ENCODE results near the gene PCNX2.
"Not testable (repeated sequence)": the region's sequence is repeated elsewhere in the genome, so short reads cannot be mapped to it uniquely, and the experiment has no call there.

Gene PCNX2

GRCh38 chr1:233010146-233010545, 285.4 kb downstream of the PCNX2 start:
- DNase-seq (ENCODE audit: low read depth): no peak

GRCh38 chr1:233006541-233006973, 289.0 kb downstream of the PCNX2 start:
- no peak for DNase-seq (ENCODE audit: low read depth)

DNA sequence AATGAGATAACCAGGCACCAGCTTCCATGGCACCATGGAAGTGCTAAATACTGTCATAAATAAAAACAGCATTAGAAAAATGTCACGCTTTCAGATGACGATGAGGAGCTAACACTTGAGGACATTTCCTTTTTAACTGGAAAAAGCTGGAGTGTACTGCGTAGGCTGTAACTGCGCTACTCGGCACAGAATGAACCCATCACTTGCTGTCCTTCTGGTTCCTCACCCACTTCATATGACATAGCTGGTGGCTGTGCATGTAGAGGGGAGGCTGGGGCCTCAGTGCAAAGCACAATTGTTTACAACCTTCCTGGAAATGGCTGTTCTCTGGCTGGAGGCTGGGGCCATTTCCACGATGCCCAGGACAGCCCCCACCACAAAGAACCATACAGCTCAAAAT, 289.4 kb downstream of the PCNX2 start:
- DNase-seq (ENCODE audit: low read depth): no peak

DNA sequence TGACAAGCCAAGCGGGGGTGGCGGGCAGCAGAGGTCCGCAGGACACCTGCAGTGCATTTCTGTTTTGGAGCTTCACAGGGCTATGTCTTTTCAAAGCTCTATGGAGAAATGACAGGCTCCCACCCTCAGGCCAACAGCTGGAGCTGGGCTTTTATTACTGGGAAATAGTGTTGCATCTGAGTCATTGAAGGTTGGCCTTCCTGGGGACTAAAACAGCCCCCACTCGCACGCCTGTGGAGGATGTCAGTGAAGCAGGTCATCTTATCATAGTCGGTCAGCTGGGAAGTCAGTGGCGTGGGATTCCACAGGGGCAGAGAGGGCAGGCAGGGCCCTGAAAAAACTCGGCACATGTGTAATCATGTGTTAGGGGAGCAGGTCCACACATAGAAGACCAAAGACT, 289.8 kb downstream of the PCNX2 start:
- DNase-seq (ENCODE audit: low read depth): no peak

GRCh38 chr1:233005156-233005555, 290.4 kb downstream of the PCNX2 start:
- no peak for DNase-seq (ENCODE audit: low read depth)

DNA sequence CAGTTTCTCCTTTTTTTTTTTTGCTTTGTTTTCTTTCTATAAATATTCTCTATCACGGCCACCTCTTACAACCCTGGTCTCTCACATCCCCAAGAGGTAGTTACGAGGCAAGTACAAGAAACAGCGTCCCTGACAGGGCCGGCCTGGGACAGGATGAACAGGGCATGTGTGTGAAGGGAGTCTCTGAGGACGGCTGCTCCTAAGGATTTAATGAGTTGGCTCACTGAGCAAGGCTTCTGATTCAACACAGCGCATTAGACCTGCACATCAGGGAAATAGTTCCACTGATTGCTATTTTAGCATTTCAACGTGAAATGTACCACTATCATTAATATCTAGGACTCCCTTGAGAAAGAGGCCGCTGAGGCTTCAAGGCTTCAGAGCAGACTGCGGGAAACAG, 291.1 kb downstream of the PCNX2 start:
- no peak for DNase-seq (ENCODE audit: low read depth)

- not testable (repeated sequence) for DNase-seq (ENCODE audit: low read depth)
Measured at GRCh38 chr1:233003638-233004037, 291.9 kb downstream of the PCNX2 start.

GRCh38 chr1:232999956-233000625, 295.4 kb downstream of the PCNX2 start:
- DNase-seq (ENCODE audit: low read depth): no peak

DNA sequence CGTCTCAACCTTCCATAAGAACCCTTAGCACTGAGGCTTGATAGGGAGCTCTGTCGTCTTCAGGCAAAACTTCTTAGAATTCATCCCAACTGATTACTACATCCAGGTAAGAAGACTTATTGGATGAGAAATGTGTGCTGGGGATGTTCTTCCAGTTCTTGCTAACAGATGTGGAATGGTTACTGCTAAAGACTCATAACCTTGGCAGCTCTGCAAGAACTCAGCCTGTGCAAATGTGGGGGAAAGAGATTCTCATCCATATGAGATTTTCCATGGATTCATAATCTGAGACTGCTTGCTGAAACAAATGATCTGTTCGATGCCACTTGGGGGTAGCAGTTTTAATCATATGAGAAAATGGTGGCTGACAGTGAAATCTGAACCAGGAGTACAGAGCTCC, 296.9 kb downstream of the PCNX2 start:
- DNase-seq (ENCODE audit: low read depth): no peak

GRCh38 chr1:232998138-232998537, 297.4 kb downstream of the PCNX2 start:
- no peak for DNase-seq (ENCODE audit: low read depth)

DNA sequence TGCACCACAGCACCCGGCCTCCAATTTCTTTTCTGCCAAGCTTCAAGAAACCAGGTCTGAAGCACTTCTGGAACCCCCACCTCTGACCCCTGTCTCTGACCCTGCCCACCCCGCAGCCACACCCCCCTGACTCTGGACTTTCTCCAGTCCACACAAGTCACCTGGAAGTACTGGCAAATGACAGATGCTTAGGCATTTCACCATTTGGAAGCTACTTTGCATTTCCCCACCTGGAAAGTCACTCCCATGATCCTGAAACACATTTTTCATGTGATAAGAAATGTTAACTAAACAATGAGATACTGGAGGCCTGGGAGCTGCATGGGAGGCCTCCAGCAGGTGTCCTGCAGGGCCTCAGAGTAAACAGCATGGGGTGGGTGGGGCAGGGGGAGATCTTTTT, 299.4 kb downstream of the PCNX2 start:
- DNase-seq (ENCODE audit: low read depth): no peak

GRCh38 chr1:232995189-232995588, 300.3 kb downstream of the PCNX2 start:
- DNase-seq (ENCODE audit: low read depth): no peak

DNA sequence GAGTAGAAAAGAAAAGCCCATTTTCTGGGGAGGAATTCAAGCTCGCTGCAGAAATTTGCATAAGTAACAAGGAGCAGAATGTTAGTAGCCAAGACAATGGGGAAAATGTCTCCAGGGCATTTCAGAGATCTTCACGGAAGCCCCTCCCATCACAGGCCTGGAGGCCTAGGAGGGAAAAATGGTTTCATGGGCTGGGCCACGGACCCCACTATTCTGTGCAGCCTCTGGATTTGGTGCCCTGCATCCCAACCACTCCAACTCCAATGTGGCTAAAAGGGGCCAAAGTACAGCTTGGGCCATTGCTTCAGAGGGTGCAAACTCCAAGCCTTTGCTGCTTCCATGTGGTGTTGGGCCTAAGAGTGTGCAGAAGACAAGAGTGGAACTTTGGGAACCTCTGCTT, 302.0 kb downstream of the PCNX2 start:
- no peak for DNase-seq (ENCODE audit: low read depth)

DNA sequence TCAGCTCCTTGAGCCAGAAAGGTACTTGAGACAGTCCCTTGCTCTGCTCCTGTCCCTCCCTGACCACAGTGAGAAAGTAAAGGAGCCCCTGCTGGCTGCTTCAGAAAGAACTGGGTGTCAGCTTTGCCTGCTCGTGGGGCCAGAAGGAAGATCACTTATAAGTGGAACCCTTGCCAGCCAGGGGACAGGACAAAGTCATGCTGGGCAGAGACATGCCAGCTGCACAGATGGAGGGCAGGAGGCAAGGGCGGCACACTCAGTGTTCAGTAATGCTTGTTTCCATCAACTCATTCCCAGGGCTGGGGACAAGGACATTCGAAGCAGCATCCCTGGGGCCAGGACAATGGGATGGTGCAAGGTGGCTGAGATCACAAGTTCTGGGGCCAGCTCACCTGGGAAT, 303.3 kb downstream of the PCNX2 start:
- no peak for DNase-seq (ENCODE audit: low read depth)

- DNase-seq (ENCODE audit: low read depth): no peak
Measured at GRCh38 chr1:232991238-232991637, 304.3 kb downstream of the PCNX2 start.

- no peak for DNase-seq (ENCODE audit: low read depth)
Measured at GRCh38 chr1:232990176-232991128, 305.1 kb downstream of the PCNX2 start.

- DNase-seq (ENCODE audit: low read depth): no peak
Measured at GRCh38 chr1:232988572-232989040, 306.9 kb downstream of the PCNX2 start.

DNA sequence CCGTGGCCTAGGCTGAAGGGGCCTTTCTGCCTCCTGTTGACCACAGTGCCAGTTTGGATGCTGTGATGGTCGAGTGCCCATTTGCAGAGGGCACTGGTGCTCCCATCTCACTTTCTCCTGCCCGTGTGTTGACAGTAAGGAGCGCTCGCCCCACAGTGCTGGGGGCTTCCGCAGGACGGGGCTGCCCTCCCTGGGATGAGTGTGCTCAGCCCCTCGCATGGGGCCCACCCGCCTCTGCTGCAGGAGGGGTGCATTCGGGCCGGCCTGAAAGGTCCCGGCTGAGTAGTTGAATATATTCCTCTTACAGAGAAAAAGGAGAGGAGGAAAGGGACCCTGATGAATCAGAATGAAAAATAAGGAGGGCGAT, 307.8 kb downstream of the PCNX2 start:
- DNase-seq (ENCODE audit: low read depth): no peak

- DNase-seq (ENCODE audit: low read depth): no peak
Measured at GRCh38 chr1:232987046-232987773, 308.3 kb downstream of the PCNX2 start.

- DNase-seq (ENCODE audit: low read depth): no peak
Measured at GRCh38 chr1:232986527-232986922, 309.0 kb downstream of the PCNX2 start.

DNA sequence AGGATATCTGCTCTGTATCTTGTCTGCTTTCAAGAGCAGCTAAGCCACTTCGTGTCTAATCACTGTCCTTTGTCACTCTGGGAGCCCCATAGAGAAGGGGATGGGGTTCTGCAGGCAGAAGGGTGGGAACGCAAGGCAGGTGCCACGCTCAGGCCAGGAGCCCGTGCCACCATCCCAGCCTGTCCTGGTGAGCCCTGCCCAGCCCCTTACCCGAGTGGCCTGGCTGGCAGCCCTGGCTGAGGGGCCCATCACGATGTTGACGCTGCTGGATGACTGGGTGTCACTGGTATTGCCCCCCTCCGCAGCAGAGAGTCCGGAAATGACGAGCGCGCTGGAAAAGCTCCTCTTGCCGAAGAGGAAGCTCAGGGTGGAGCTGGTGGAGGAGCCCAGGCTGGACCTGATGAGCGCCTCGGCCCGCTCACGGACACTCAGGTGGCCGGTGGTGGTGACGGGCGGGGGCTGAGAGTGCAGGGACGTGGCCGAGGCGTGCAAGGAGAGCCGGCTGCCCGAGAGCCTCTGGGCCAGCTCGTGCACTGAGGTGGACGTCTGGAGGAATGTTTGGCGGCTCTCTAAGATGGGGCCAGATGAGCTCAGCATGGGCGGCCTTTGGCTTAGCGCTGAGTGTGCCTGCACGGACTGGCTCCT, 309.5 kb downstream of the PCNX2 start:
- no peak for DNase-seq (ENCODE audit: low read depth)

All from activated T-cell treated with anti-CD3 and anti-CD28 coated beads for 1 hour (primary cell).